Glomerular visceral epithelial cell (primary cell): ENCODE measurements around the gene TRAPPC14.

Source experiments
- DNase-seq: peaks from one replicate; pipeline ENCODE4 v3.0.0-alpha.2; 2016; ENCODE audit errors: extremely low spot score

The TRAPPC14 gene

DNA sequence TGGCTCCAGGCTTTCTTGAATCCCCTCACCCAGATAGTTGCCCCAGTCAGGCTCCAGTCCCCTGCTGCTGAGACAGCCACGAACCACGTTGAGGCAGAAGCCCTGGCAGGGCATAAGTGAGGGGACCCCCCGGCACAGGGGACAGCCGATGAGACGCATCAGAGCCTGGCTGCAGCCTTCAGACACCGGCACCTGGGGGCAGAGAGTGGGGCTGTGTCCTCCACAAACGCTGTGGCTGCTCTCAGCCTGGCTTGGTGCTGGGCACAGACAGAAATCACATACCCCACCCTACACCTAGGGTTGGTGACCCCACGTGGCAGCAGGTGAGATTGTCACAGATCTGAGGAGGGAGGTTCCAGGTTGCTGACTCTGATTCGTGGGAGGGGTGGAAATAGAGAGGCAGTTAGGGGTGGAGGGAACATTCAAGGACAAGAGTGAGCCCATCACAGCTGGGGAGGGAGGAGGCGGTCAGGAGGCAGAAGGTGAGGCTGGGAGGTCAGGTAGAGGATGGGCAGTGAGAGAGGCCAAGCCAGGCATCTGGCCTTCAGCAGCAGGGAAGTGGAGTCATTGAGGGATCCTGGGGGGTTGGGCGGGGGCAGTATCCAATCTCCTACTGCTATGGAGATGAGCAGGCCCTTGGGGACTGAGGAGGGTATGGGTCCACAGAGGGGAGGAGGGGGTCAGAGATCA, 15.4 kb upstream of the TRAPPC14 start:
- no peak for DNase-seq

DNA sequence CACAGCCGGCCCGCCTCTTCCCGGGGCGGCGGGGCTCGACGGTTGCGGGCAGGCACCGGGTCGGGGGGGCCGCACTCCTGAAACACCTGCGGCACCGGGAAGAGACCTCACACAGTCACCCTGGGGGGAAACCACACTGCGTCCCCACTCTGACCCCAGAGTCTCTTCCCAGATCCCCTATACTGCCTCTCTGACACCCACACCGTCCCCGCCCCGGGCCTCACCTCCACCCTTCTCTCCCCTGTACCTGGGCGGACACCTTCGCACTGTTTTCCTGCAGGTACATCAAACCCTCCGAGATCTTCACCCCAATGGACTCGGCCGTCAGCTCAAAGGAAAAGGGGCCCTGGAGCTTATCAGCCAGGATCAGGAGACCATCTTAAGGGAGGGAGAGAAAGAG, 13.3 kb upstream of the TRAPPC14 start:
- DNase-seq = no peak

DNA sequence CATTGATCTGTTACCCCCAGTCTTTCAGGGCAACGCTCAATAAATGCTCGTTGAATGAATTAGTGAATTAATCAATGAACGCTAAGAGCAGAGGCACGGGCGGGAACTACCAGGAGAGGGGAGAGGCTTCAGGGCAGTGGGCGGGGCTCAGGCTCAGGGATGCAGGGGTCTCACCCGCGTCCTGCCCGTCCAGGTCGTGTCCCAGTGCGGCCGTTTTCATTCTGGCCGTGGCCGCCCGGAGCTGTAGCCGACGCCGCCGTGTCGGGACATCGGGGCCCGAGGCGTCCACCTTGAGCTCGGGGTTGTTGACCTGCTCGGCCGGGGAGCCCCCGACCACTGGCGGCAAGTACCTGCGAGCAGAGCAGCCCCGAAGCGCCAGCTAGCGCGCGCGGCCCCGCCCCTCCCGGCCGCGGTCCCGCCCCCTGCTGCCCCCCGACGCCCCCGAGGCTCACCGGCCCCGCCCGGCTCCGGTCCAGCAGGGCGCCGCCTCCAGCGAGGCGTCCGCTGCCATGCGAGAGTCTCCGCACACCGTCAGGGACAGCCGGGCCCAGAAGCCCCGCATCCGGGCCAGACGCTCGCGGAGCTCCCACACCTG, 12.7 kb upstream of the TRAPPC14 start:
- DNase-seq = no peak

DNA sequence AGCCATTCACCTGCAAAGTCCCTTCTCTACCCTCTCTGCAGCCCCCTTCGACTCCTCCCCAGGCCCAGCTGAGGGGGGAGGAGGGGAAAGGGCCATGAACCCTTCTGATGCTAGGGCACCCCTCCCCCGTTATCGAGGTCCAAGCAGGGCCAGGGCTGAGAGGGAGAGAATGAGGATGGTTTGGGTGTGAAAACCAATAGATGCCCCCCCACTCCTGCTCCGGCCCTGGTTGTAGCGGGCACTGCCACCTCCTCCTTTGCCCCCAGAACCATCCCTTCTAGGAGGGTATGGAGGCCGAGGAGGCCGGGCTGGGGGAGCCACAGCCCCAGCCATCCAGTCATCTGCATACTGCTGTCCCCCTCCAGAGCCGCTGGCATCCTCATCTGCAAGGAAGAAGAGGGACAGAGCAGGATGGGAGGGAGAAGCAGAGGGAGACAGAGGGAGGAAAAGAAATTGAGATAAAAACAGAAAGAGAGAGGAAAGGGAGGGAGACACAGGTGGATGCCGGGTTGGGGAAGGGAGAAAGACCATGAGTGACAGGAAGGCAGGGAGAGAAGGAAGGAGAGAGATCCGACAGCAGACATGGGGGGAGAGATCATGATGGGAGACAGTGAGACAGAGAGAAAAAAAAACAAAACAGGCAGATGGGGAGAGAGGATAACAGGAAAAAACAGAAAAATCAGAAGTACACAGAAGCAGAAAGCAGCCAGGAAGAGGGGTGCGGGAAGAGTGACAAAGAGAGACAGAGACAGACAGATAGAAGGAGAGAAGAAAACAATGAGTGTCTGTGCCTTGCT, 11.8 kb upstream of the TRAPPC14 start:
- no peak for DNase-seq

DNA sequence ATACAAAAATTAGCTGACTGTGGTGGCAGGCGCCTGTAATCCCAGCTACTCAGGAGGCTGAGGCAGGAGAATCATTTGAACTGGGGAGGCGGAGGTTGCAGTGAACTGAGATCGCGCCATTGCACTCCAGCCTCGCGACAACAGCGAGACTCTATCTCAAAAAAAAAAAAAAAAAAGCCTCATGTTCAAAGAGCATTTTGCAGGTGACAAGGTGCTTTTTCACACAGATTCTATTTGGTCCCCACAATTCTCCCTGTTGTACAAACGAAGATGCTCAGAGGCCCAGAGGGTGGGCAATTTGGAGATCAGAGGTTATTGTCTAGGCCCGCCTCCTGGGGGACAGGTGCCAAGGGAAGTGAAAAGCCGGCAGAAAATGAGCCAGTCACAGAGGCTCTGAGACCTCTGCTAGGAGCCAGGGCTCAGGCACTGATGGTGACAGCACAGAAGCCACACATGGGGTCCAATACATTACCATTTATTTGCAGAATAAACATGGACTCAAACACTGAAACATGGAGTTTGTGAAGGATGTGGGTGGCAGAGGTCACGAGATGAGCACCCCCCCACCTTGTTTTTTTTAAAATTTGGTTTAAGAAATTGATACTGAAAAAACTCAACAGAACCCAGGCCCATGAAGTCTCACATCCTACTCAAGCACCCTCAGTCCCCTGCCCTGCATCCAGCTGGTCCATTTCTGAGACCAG, 10.8 kb upstream of the TRAPPC14 start:
- no peak for DNase-seq

DNA sequence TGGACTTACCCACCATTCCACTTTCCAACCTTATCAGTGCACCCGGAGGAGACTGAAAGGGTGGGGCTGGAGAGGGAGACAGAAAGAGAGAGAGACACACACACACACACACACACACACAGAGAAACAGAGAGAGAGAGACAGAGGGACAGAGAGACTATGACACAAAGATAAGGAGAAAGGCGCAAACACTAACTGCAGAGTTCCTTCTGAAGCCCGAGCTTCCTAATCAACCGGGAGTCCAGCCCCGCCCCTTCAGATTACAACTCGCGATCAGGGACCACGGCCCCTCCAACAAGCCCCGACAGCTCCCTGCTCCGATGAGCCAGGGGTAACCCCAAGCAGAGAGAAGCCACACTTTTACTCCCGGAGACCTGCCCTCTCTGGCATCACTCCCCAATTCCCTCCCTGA, 9.4 kb upstream of the TRAPPC14 start:
- DNase-seq = no peak

DNA sequence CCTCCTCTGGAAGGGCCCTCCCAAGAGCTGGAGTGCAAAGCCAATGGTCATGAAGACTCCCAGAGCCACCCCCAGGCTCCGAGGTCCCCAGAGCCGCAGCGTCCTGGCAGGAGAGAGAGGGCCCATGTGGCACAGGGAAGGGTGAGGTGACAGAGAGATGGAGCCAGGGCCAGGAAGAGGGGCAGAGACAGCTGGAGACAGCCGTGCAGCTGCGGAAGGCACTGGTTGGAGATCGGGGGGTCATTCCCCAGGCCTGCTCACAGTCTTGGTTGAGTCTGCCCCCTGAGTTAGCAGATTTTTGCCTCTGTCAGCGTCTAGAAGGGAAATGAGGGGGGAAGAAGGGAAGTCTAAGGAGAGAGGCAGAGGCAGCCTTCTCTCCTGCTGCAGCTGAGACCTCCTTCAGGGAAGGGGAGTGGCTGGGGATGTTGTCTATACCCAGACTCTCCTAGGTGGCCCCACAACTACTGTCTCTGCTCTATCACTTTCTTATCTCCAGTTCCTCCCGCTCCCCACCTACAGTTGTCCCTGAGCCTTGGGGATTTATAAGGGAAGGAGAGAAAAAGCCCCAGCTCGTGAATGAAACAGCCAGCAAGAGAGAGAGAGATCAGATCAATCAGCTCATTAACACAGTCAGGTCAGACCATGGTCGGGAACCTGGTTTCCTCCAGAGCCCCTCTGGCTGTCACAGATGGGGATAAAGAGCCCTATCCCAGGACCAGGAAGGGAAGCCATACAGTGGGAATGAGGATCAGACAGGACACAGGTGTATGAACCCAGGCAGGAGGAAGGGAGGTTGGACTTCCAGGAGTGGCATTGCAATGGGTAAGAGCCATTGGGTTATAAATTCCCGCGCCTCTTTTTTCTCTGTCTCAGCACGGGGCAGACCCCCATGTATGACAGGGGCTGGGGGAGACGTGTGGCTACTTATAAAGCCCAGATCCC, 8.7 kb upstream of the TRAPPC14 start:
- DNase-seq = no peak

DNA sequence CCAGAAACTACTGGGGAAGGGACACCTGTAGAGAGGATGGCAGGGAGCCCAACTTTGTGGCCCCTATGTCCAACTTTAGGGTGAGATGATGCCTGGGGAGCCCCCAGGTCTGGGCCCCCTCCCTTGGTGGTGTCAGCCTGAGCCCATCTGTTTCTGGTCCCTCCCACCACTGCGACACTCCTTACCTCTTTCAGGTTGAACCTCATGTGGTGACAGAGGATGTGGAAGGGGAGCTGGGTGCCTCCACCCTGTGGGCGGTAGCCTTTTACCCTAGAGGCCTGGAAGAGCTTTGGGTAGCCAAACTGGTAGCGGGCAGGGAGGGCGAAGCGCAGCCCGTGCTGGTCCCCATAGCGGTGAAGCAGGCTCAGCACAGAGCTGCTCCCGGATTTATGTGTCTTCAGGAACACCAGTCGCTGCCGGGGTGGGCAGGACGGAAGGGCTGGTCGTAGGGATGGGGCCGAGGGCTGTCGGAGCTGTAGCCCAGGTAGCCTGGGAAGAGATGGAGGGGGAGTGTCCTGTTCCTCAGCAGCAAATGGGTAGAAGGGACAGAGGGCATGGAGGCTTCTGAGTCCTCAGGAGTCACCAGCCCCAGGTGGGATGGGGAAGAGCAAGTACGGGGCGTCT, 7.9 kb upstream of the TRAPPC14 start:
- DNase-seq = no peak

DNA sequence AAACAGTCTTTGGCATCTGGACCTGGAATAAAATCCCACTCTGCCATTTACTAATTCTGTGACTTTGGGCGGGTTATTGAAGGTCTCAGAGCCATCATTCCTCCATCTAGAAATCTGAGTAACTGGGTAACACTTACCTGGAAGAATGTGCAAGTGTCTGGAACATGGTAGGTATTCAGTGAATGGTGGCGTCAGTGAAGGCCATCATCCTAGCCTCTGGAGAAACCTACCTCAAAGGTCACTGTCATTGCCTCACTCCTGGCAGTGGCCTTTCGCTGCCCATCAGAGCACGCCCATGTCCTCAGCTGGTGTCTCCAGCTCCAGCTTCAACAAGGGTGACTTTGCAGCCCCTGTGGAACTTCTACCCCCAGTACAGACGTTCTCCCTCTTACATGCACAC, 5.3 kb upstream of the TRAPPC14 start:
- DNase-seq = no peak

DNA sequence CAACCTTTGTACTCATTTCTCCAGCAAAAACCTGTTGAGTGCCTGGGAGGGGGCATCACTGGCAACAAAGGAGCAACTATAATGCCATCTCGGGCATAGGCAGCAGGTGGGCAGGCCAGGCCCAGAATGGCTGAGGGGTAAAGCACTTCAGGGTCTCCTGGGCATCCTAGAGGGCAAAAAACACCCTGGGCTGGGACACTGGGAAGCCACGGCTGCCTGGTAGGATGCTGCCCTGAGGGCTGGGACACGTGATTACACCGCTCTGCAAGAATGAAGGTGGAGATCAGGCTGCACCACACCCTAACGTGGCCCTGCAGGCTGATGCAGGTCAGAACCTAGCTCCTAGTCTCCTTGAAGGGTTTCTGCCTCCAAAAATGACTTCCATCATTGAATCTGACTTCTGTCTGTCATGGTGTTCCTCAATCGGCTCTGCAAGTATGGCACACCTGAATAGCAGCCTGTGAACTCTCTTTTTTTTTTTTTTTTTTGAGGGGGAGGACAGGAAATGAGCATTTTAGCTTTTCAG, 4.5 kb upstream of the TRAPPC14 start:
- DNase-seq = no peak

DNA sequence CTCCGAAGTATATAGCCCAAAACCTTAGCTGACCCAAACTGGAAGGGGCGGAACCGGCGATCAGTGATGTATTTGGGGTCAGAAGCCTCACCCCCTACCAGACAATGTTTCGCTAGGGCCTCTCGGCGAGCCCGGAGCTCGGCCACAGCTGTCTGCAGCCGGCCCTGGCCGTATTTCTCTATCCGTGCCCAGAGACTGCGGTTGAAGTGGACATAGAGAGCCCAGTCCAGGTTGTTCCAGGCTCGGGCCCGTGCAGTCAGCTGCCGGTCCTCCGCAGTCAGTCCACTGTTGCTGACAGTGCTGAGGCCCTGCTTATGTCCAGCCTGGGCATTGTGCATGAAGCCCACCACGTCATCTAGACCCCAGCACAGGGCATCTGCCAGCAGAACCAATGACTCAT, 1.5 kb upstream of the TRAPPC14 start:
- DNase-seq = no peak

DNA sequence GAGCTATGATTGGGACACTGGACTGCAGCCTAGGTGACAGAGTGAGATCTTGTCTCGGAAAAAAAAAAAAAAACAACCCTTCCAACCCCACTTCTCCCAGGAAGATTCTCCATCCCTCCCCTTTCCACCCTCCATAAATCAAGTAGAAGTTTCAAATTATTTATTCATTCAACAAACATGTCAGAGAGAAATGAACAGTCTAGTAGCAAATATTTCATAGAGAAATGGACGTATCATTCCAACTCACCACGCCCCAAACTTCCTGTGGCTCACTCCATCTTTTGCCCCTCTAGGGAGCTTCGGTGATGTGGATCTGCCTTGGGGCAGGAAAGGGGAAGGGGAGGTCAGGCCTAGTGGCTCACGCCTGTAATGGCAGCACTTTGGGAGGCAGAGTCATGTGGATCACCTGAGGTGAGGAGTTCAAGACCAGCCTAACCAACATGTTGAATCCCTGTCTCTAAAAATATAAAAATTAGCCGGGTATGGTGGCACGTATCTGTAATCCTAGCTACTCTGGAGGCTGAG, 638 bp upstream of the TRAPPC14 start:
- DNase-seq = no peak

DNA sequence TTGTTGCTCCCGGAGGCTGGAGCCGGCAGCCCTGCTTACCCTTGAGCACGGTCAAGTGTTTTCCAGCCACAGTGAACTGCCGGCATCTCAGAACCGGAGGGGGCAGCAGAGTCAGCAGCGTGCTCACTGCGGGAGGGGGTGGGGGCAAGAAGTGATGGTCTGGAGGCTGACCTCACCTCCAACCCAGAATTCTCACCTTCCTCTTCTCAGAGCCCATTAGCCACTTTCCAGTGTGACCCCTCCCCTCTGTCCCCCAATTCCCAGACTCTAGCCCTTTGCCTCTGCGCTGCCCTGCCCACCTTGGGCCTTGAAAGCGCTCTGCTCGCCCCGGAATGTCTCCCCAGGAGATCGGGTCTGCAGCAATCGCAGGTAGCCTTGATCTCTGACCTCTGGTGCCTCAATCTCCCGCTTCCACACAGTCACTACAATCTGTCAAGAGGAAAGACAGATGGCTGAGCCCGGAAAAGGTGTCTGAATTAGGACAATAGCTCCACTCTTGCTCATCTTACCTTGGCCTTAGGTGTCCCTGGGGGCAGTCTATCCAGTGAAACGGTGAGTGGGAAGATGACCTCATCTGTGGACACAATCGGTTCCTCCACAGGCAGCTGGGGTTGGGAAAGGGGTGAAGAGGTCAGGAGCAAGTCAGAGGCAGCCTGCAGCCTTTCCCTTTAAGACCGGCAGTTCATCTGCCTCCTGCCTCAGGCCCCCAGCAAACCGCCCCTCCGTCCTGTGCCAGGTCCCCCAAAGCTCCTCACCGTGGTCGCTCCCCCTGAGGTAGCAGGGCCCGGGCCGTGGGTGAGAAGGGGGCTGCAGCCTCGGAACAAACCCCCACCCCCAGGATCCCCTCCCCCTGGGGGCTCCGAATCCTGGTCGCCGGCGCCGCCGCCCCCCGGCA, 942 bp downstream of the TRAPPC14 start:
- DNase-seq = peak; percentile 66

DNA sequence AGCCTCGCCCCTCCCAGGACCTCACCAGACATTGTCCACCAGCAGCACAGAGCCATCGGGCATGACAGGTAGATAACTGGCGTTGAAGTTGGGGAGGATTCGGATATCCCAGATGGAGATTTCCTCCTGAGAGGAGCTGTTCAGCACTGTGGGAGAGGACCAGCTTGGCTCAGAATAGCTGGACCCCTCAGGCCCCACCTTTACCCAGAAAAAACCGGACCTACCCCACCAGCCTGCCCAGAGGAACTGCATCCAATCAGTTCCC, 1.5 kb downstream of the TRAPPC14 start:
- DNase-seq = no peak

DNA sequence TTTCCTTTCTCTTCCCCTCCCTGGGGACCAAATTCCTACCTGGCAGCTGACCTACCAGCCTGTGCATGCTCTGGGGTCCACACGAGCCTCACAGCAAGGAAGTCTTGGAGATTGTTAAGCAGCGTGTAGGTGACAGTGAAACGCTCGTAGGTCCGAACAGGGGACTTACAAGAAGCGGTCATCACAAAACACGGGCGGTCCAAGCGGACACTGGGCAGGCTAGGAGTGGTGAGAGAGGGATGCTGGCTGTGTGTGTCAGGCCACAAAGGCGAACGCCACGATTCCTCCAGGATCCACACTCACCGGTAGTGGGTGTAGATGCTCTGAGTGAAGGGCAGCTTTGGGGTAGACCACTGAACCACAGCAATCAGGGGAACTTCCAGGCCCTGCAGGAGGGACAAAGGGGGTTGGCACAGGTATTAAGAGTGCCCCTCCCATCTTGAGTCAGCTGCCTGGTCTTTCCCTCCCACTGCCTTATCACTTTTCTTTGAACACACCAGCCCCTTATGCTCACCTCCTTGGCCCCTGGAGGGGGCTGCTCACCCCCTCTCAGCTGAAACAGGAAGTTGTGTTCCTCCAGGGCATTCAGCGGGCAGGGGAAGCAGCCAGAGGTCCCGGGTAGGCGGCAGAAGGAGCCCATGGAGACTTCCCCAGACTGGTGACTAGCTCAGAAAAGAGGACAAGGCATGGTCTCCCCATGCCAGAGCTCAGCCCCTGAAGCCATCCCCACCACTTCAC, 2.0 kb downstream of the TRAPPC14 start:
- DNase-seq = no peak

DNA sequence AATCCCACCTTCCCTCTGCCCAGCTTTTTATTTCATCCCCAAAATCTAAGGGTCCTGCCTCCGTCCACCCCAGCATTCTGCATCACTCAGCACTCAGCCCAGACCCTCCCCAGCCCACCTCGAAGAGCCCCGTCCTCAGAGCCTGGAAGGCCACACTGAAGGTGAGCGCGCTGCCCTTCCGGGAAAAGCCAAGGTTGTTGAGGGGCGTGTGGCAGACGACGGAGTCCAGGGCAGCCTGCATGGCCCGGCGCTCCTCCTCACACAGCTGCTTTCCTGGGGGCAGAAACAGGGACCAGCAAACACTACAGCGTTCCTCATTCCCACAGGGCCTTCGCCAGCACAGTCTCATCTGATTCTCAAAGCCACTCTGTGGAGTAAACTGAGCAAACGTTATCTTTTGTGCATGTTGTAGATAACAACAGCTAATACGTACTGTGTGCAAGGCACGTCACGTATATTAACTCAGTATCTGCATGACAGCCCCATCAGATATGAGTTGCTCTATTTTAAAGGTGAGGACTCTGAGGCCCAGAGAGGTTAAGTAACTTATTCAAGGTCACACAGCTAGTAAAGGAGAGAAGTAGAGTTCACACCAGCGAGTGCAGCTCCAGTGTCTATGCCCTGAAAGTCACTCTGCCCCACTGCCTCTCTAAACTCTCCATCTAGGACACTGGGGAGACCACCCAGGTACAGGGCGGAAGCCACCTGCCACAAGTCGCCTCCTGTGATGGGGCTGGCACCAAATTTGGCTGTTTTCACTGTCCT, 2.8 kb downstream of the TRAPPC14 start:
- DNase-seq = no peak

DNA sequence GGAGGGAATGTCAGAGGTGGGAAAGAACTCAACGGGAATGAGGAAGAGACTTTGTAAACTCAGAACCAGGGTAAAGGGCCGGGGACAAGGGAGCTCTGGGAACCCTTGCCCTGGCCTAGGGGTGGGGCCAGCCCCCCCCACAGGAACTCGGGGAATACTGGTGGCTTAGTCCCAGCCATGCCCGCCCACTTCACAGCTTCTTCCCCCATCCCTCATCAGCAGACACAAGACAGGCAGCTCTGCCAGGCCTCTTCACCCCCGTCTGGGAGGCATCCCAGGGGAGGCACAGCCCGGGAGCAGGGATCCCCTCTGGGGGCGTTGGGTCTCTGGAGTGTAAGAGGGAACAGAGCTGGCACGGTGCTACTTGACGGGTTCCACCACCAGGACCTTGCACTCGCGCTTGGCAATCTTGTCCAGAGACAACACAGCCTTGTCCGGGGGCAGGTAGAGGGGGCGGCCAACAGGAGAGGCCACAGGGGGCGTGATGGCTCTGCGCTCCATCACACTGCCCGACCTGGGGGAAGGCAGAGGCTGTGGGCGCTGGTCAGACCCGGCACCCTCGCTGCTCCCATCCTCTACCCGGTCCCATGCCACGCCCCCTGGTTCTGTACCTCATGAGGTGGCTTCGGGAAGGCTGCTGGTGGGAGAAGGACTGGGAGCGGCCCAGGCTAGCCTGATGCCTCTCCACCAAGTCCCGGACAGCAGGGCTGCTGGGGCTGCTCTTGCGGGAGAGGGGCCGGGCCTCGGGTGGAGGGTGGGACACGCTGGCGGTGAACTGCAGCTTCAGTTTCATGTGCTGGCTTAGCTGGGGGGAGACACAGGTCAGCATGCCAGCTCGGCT, 3.7 kb downstream of the TRAPPC14 start:
- DNase-seq = no peak
